HEK293T (cell line): ENCODE measurements around the gene TUBA3C.
"Not testable (repeated sequence)": the region's sequence is repeated elsewhere in the genome, so short reads cannot be mapped to it uniquely, and the experiment has no call there.

Source experiments
- ELF4 ChIP-seq: fragments of 450-650 bp; IDR thresholded peaks from 2 replicates; pipeline ENCODE4 v1.6.1; 2017; ENCODE audit warnings: antibody characterized with exemption
- FOXA1 ChIP-seq: fragments of 450-650 bp; IDR thresholded peaks from 2 replicates; pipeline ENCODE4 v1.6.1; 2016; ENCODE audit warnings: mild to moderate bottlenecking
- FOXK2 ChIP-seq: fragments of 450-650 bp; IDR thresholded peaks from 2 replicates; pipeline ENCODE4 v1.6.1; 2016; ENCODE audit warnings: mild to moderate bottlenecking
- FOXM1 ChIP-seq: fragments of 450-650 bp; IDR thresholded peaks from 2 replicates; pipeline ENCODE4 v1.6.1; 2017; ENCODE audit warnings: mild to moderate bottlenecking, borderline replicate concordance
- HDGF ChIP-seq: fragments of 450-650 bp; IDR thresholded peaks from 2 replicates; pipeline ENCODE4 v1.6.1; 2017; ENCODE audit warnings: antibody characterized with exemption, borderline replicate concordance
- L3MBTL2 ChIP-seq: fragments of 450-650 bp; conservative IDR thresholded peaks from 2 replicates; pipeline ENCODE4 v1.6.1; 2016; ENCODE audit warnings: mild to moderate bottlenecking
- LEF1 ChIP-seq: fragments of 450-650 bp; IDR thresholded peaks from 2 replicates; pipeline ENCODE4 v1.6.1; 2017; ENCODE audit warnings: mild to moderate bottlenecking, borderline replicate concordance
- PKNOX1 ChIP-seq: fragments of 450-650 bp; IDR thresholded peaks from 2 replicates; pipeline ENCODE4 v1.6.1; 2016
- SP1 ChIP-seq: fragments of 450-650 bp; IDR thresholded peaks from 2 replicates; pipeline ENCODE4 v1.6.1; 2017
- SUZ12 ChIP-seq: fragments of 450-650 bp; IDR thresholded peaks from 2 replicates; pipeline ENCODE4 v1.6.1; 2016; ENCODE audit warnings: mild to moderate bottlenecking
- TARDBP ChIP-seq: fragments of 450-650 bp; IDR thresholded peaks from 2 replicates; pipeline ENCODE4 v1.6.1; 2016

- not testable (repeated sequence) for TF ChIP-seq TARDBP, ELF4, FOXA1, SP1, PKNOX1, FOXM1, HDGF, LEF1, SUZ12, FOXK2, L3MBTL2
Observed at GRCh38 chr13:19176981-19177776, 4.4 kb downstream of the TUBA3C start.
